Measurements from ENCODE around the gene CPTP.

Gene CPTP

GRCh38 chr1:1280782-1281481, 43.7 kb upstream of the CPTP start:
- DNase-seq: no peak

GRCh38 chr1:1281533-1282321, 42.9 kb upstream of the CPTP start:
- Histone ChIP-seq H3K9me3 (ENCODE audit: severe bottlenecking) (no peaks in the 10 kb centered on the region), H3K27me3 (ENCODE audit: insufficient read depth, low read depth, severe bottlenecking) (no peaks in the 10 kb centered on the region), H3K36me3 (no peaks in the 10 kb centered on the region), H3K4me3 (ENCODE audit: low read depth, low read length) (no peak overlapping the region), H3K27ac (no peak overlapping the region)
- DNase-seq: no peak
- no peak for TF ChIP-seq CTCF (IDR thresholded peaks at IDR 0.05; ENCODE audit: low read depth, low read length)

More at GRCh38 chr1:1280782-1281481, 43.7 kb upstream of the CPTP start:
- H3K36me3 ChIP-seq: no peaks in the 10 kb centered on the region
- H3K27me3 ChIP-seq (ENCODE audit: insufficient read depth, low read depth, severe bottlenecking): no peaks in the 10 kb centered on the region
- H3K27ac ChIP-seq: no peak overlapping the region
- no peak overlapping the region for H3K4me3 ChIP-seq (ENCODE audit: low read depth, low read length)
- no peak for TF ChIP-seq CTCF (IDR thresholded peaks at IDR 0.05; ENCODE audit: low read depth, low read length)
- no peaks in the 10 kb centered on the region for H3K9me3 ChIP-seq (ENCODE audit: severe bottlenecking)

DNA sequence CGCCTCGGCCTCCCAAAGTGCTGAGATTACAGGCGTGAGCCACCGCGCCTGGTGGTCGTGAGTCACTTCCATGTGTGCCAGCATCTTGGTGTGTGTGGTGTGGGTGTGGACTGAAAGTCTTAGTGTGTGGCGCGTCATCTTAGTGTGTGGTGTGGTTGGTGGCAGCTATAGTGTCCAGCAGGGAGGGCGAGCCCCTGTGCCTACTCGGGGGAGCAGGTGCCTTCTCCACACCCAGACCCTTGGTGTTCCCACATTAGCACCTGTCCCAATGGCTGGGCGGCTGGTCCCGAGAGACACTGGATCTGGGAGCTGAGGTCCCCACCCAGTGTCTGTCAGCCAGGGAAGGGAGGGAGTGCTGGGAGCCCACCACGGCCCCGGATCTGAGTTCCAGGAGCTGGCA, 41.6 kb upstream of the CPTP start:
- Histone ChIP-seq H3K36me3 (no peaks in the 10 kb centered on the region), H3K4me3 (ENCODE audit: low read depth, low read length) (no peak overlapping the region), H3K27me3 (ENCODE audit: insufficient read depth, low read depth, severe bottlenecking) (no peaks in the 10 kb centered on the region), H3K27ac (no peak overlapping the region), H3K9me3 (ENCODE audit: severe bottlenecking) (no peaks in the 10 kb centered on the region)
- DNase-seq: no peak
- TF ChIP-seq CTCF (IDR thresholded peaks at IDR 0.05; ENCODE audit: low read depth, low read length): no peak

GRCh38 chr1:1283821-1284220, 40.8 kb upstream of the CPTP start:
- Histone ChIP-seq H3K27ac (no peak overlapping the region), H3K4me3 (ENCODE audit: low read depth, low read length) (no peak overlapping the region), H3K9me3 (ENCODE audit: severe bottlenecking) (no peaks in the 10 kb centered on the region), H3K36me3 (no peaks in the 10 kb centered on the region), H3K27me3 (ENCODE audit: insufficient read depth, low read depth, severe bottlenecking) (no peaks in the 10 kb centered on the region)
- DNase-seq: peak; percentile 55
- TF ChIP-seq CTCF (IDR thresholded peaks at IDR 0.05; ENCODE audit: low read depth, low read length): peak; percentile 26; the same call in 1 of the 2 replicates

DNA sequence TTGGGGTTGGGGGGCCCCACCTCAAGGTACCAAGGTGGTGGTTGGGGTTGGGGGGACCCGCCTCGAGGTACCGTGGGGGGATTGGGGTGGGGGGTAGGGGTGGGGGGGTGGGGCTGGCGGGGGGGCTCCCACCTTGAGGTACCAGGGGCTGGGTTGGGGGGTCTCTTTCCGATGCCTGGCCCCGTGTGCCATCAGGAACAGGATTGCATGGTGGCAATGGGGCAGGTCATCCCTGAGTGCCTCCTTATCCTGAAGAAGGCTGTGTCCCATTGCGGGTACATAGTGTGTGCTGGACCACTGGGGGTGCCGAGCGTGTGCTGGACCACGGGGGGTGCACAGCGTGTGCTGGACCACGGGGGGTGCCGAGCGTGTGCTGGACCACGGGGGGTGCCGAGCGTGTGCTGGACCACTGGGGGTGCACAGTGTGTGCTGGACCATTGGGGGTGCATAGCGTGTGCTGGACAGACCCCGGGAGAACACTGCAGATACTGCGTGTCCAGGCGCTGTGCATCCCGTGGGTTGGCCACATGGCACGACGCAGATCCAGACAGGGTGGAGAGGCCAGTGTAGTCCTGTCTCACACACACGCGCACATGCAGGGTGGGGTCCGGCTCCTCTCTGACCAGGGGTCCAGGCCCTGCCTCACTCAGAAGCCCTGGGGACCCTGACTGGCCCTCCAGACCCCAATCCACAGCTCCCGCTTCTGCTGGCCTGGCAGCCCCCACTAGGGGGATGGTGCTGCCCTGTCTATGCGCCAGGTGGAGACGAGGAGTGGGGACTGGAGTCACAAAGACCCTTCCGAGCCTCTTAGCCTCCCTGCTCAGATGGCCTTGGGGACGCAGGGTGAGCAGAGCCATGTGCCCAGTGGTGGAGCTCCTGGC, 40.1 kb upstream of the CPTP start:
- no peak for DNase-seq
- no peaks in the 10 kb centered on the region for H3K9me3 ChIP-seq (ENCODE audit: severe bottlenecking)
- no peak overlapping the region for H3K4me3 ChIP-seq (ENCODE audit: low read depth, low read length)
- TF ChIP-seq CTCF (IDR thresholded peaks at IDR 0.05; ENCODE audit: low read depth, low read length): no peak
- peak overlapping the region; percentile 5; the same call in 1 of the 2 replicates for H3K27ac ChIP-seq
- H3K27me3 ChIP-seq (ENCODE audit: insufficient read depth, low read depth, severe bottlenecking): no peaks in the 10 kb centered on the region
- H3K36me3 ChIP-seq: no peaks in the 10 kb centered on the region
